Heart left ventricle (tissue), 16 donors: ENCODE results near the gene FOSL2. TPM values are rescaled to one million over a fixed set of nuclear protein-coding genes. Genes with fewer than 3 reads are reported as not detected.

Source experiments
- ATAC-seq, 4 donors: fragments of 200-7000 bp; cut with Tn5 transposase; one replicate each; pipeline ENCODE4 v1.9.1; 2020 to 2022; ENCODE audit warnings: moderate library complexity in 4 of 4, mild to moderate bottlenecking in 3 of 4, moderate number of reproducible peaks in 1 of 4
- DNase-seq, 5 donors: peaks; one replicate each; pipeline ENCODE4 v3.0.0-alpha.2; 2020
- H3K27ac ChIP-seq, 12 donors: fragments of 200-600 bp; sonication (generic) in 4 of 12; one replicate each; pipeline versions ENCODE4 v1.5.0 to v1.8.0; 2016 to 2022; ENCODE audit warnings: mild to moderate bottlenecking in 2 of 12
- H3K27me3 ChIP-seq, 9 donors: fragments of 200-600 bp; sonication (generic) in 2 of 9; one replicate each; pipeline versions ENCODE4 v1.5.1 to v1.8.0; 2016 to 2022; ENCODE audit warnings: mild to moderate bottlenecking in 3 of 9
- H3K36me3 ChIP-seq, 9 donors: fragments of 200-600 bp; sonication (generic) in 2 of 9; one replicate each; pipeline versions ENCODE4 v1.5.0 to v1.8.0; 2018 to 2022; ENCODE audit warnings: mild to moderate bottlenecking in 2 of 9
- H3K4me1 ChIP-seq, 12 donors: fragments of 200-600 bp; sonication (generic) in 4 of 12; one replicate each; pipeline versions ENCODE4 v1.5.0 to v1.8.0; 2016 to 2022; ENCODE audit warnings: mild to moderate bottlenecking in 3 of 12
- H3K4me3 ChIP-seq, 12 donors: fragments of 200-600 bp; sonication (generic) in 4 of 12; one replicate each; pipeline versions ENCODE4 v1.5.0 to v1.8.0; 2017 to 2022; ENCODE audit warnings: mild to moderate bottlenecking in 9 of 12, moderate library complexity in 4 of 12
- H3K9me3 ChIP-seq, 12 donors: fragments of 200-600 bp; sonication (generic) in 4 of 12; one replicate each; pipeline versions ENCODE4 v1.5.0 to v1.8.0; 2016 to 2022; ENCODE audit warnings: mild to moderate bottlenecking in 1 of 12
- CTCF ChIP-seq, 12 donors: fragments of 200-600 bp; sonication (generic) in 4 of 12; IDR thresholded peaks; one replicate each; pipeline versions ENCODE4 v1.5.0 to v1.8.0; 2018 to 2022; ENCODE audit warnings: antibody characterized with exemption in 12 of 12, mild to moderate bottlenecking in 5 of 12
- POLR2A ChIP-seq, 2 donors: fragments of 450-650 bp; IDR thresholded peaks; one replicate each; pipeline ENCODE4 v1.6.1; 2017; ENCODE audit warnings: antibody characterized with exemption in 2 of 2, mild to moderate bottlenecking in 2 of 2, moderate library complexity in 2 of 2
- WGBS, 4 donors: extraction: QIAGEN DNeasy Blood & Tissue Kit in 2 of 4; methylation state at CpG; one replicate each; pipeline versions ENCODE4 v1.1.5 to v1.1.7; 2013 to 2018; 5-methylcytosine and 5-hydroxymethylcytosine counted together
- intact Hi-C, 10 donors: fragments of 100-400 bp; cut with DNase I; formaldehyde crosslinking; loops; one replicate each; pipeline versions ENCODE4 v1.11.1 to v1.14.2; 2022
- polyA plus RNA-seq, 2 donors: library from polyadenylated mRNA; stranded (reverse); fragments of 200-250 nt; gene quantifications; one replicate each; pipeline ENCODE4 v1.2.3, GENCODE V29; 2013
- total RNA-seq, 9 donors: library from RNA; depleted of rRNA in 2 of 9; stranded (reverse); fragments of >200 nt in 2 of 9; fragmentation: NEBNext Ultra II Directional in 3 of 9; extraction: Animal tissue kit (Norgen Biotek cat#: 25700) in 3 of 9; gene quantifications; one replicate each; pipeline versions ENCODE4 v1.1.0 to v1.2.4, GENCODE V29; 2016 to 2023
- donor health status: ischemic (EF 13 %, LVEDD 7.1; RV severe dilation, severe dysfunction).
- donor health status: healthy with polysubstance abuse.
- donor health status: DM: no; HTN: yes; CAD: no.
- donor health status: DM: no; HTN: no; CAD: no.
- donor health status: ischemic (EF 25% LVEDD 6.9; RV normal size, moderate dysfunction).
- donor health status: ischemic (EF 25% LVEDD 5.7; RV mildly dilated, moderate dysfunction).
- donor health status: healthy.
- donor health status: DM: yes; HTN: yes; CAD: no.
- donor health status: ischemic (EF 35%, LVEDD 5.7; RV mildly dilated, moderate dysfunction).
- donor health status: nonischemic (EF 11% LVEDD 7.7; RV severe dilation, severe dysfunction).
- donor health status: DM: yes; HTN: yes; CAD: no.
- donor health status: PGD.
- donor health status: ischemic (EF 29% LVEDD 5.4; RV normal size, mild dysfunction).
- donor health status: nonischemic (EF 23%, LVEDD 6.1; RV moderate dilation, normal function).

FOSL2 gene
- total and polyA plus RNA-seq, 11 donors, result 15.2 to 144 (median 50.2) TPM

GRCh38 chr2:28449488-28450395 is 57.1 kb downstream of the FOSL2 start:
- H3K4me1 ChIP-seq, result peaks cover 0 to 54% (median 0%) of the 10 kb centered on the region in 12 donors
- peak in 2 of 4 donors; percentile 10 to 15 for ATAC-seq
- no peaks in the 10 kb centered on the region for H3K9me3 ChIP-seq
- no peak for DNase-seq
- no peaks in the 10 kb centered on the region for H3K36me3 ChIP-seq
- no peak overlapping the region for H3K4me3 ChIP-seq
- TF ChIP-seq CTCF (IDR thresholded peaks at IDR 0.05), result no peak
- no peak for TF ChIP-seq POLR2A (IDR thresholded peaks at IDR 0.05)
- no peaks in the 10 kb centered on the region for H3K27me3 ChIP-seq
- 49 to 57% (median 55%) methylated on average over 17 of the region's 17 CpGs for WGBS, 4 donors
- peak overlapping the region in 1 of 12 donors; percentile 89 for H3K27ac ChIP-seq
- intact Hi-C loops, result loop anchor here in 9 of 10 donors (2.0 to 10.0 kb wide), 9 partner anchors 635 to 767 kb away; no protein-coding TSS in a partner anchor

GRCh38 chr2:28450901-28451565 is 58.4 kb downstream of the FOSL2 start:
- DNase-seq, result no peak
- Histone ChIP-seq H3K27ac (no peak overlapping the region), H3K36me3 (no peaks in the 10 kb centered on the region), H3K4me1 (peaks cover 0 to 49% (median 0%) of the 10 kb centered on the region in 12 donors), H3K27me3 (no peaks in the 10 kb centered on the region), H3K4me3 (no peak overlapping the region), H3K9me3 (no peaks in the 10 kb centered on the region)
- no peak for ATAC-seq
- TF ChIP-seq POLR2A (IDR thresholded peaks at IDR 0.05) (no peak), CTCF (IDR thresholded peaks at IDR 0.05) (no peak)
- intact Hi-C loops, result loop anchor here in 9 of 10 donors (2.0 to 10.0 kb wide), 9 partner anchors 636 to 769 kb away; no protein-coding TSS in a partner anchor
- 86 to 90% (median 89%) methylated on average over 15 of the region's 15 CpGs for WGBS, 4 donors

GRCh38 chr2:28451793-28452533 is 59.3 kb downstream of the FOSL2 start:
- no peak overlapping the region for H3K27ac ChIP-seq
- H3K27me3 ChIP-seq, result no peaks in the 10 kb centered on the region
- H3K36me3 ChIP-seq, result no peaks in the 10 kb centered on the region
- 82 to 87% (median 84%) methylated on average over 18 to 19 of the region's 19 CpGs for WGBS, 4 donors
- DNase-seq, result no peak
- H3K9me3 ChIP-seq, result no peaks in the 10 kb centered on the region
- peaks cover 0 to 41% (median 0%) of the 10 kb centered on the region in 12 donors for H3K4me1 ChIP-seq
- TF ChIP-seq CTCF (IDR thresholded peaks at IDR 0.05) (no peak), POLR2A (IDR thresholded peaks at IDR 0.05) (no peak)
- H3K4me3 ChIP-seq, result no peak overlapping the region
- intact Hi-C loops, result loop anchor here (1.0 to 10.0 kb wide), 13 partner anchors 637 to 770 kb away; no protein-coding TSS in a partner anchor
- ATAC-seq, result no peak
